ENCODE data around the gene WIPF2.
A peak's percentile ranks its signal among the peaks of the same experiment; 100 is the strongest.

DNA sequence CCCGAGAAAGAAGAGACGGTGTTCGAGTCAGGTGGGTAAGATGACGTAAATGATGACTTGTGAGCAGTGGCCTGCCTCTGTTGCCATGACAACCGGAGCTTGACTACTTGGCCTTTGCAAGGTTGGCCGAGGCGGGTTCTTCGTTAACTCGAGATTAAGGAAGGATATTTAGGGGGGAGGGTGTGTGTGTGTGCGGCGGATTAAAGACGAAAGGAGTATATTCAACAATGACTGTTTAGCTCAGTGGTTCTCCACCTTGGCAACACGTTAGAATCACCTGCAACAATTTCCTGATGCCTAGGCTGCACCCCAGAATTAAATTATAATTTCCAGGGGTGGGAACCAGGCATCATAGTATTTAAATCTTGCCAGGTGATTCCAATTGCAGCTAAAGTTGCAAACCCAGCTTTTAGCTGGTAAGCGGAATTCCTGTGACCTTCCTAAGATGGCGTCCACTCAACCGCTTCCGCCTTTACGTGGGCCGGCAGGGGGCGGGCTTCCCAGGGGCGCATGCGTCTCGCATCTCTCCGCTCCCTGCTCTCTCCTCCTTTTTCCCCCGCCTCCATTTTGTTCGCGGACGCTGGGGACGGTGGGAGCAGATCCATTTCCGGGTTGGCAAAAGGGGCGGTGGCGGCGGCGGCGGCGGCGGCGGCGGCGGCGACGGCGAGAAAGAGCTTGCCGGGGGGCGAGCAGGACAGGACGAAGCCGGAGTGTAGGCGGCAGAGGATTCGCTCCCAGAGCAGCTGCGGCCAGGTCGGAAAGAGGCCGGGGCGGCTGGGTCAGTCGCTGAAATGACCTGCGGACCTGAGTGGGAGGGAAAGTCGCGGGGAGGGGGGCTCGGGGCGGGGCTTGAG lies at the start of gene WIPF2:
- no peak for TF ChIP-seq EZH2 (IDR thresholded peaks at IDR 0.05; ENCODE audit: borderline replicate concordance, low read length)
- TF ChIP-seq, protein P1, sequence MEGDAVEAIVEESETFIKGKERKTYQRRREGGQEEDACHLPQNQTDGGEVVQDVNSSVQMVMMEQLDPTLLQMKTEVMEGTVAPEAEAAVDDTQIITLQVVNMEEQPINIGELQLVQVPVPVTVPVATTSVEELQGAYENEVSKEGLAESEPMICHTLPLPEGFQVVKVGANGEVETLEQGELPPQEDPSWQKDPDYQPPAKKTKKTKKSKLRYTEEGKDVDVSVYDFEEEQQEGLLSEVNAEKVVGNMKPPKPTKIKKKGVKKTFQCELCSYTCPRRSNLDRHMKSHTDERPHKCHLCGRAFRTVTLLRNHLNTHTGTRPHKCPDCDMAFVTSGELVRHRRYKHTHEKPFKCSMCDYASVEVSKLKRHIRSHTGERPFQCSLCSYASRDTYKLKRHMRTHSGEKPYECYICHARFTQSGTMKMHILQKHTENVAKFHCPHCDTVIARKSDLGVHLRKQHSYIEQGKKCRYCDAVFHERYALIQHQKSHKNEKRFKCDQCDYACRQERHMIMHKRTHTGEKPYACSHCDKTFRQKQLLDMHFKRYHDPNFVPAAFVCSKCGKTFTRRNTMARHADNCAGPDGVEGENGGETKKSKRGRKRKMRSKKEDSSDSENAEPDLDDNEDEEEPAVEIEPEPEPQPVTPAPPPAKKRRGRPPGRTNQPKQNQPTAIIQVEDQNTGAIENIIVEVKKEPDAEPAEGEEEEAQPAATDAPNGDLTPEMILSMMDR (conservative IDR thresholded peaks at IDR 0.05 in 1 of 2, IDR thresholded peaks at IDR 0.05 in 1 of 2; ENCODE audit: extremely low read depth in 1 of 2, insufficient read depth in 1 of 2, low read depth in 1 of 2, low read length in 2 of 2): peak; percentile 37 to 82

All from mammary epithelial cell (primary cell).